HUES48 (cell line): ENCODE measurements around the gene PHRF1.

Source experiments
- H3K27ac ChIP-seq: one replicate; pipeline ENCODE4 v1.7.0; 2013; ENCODE audit warnings: low read depth, low read length, inconsistent platforms
- H3K27me3 ChIP-seq: 2 replicates; pipeline ENCODE4 v1.6.1; 2013; ENCODE audit warnings: mild to moderate bottlenecking, low read length; ENCODE audit not compliant: control insufficient read depth, insufficient read depth
- H3K36me3 ChIP-seq: 2 replicates; pipeline ENCODE4 v1.6.1; 2013; ENCODE audit warnings: low read length; ENCODE audit not compliant: control insufficient read depth, insufficient read depth
- H3K4me1 ChIP-seq: 2 replicates; pipeline ENCODE4 v1.6.1; 2013; ENCODE audit warnings: mild to moderate bottlenecking, low read length; ENCODE audit not compliant: control insufficient read depth, insufficient read depth
- H3K4me3 ChIP-seq: 2 replicates; pipeline ENCODE4 v1.5.1; 2013; ENCODE audit warnings: mild to moderate bottlenecking, low read depth, low read length
- H3K9ac ChIP-seq: 2 replicates; pipeline ENCODE4 v1.6.1; 2013; ENCODE audit warnings: mild to moderate bottlenecking, low read depth, low read length, moderate library complexity
- H3K9me3 ChIP-seq: 2 replicates; pipeline ENCODE4 v1.6.1; 2013; ENCODE audit warnings: low read length; ENCODE audit not compliant: control insufficient read depth, insufficient read depth

The PHRF1 gene

DNA sequence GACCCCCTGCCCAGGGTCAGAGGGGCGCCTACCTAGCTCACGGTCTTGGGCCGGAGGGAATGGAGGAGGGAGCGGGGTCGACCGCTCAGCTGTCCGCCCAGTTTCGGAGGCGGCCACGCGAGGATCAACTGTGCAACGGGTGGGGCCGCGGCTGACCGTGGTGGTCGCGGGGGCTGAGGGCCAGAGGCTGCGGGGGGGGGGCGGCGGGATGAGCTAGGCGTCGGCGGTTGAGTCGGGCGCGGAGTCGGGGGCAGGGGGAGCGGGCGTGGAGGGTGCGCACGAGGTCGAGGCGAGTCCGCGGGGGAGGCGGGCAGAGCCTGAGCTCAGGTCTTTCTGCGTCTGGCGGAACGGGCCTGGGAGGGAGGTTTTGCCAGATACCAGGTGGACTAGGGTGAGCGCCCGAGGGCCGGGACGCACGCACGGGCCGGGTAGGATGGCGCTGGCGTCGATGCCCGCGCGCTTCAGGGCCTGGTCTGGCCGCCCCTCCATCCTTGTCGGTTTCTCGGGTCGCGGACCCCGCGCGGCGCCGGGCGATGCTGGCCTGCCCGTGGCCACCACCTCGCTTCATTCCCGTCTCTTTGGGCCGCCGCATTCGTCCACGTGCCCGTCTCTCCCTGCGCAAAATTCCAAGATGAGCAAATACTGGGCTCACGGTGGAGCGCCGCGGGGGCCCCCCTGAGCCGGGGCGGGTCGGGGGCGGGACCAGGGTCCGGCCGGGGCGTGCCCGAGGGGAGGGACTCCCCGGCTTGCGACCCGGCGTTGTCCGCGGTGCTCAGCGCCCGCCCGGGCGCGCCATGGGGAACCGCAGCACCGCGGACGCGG lies 60.5 kb downstream of the PHRF1 start, which contains the start of gene DRD4:
TSS of gene DRD4 (plus strand) at position 759 of the 822 bp plus-strand sequence. CDS start at position 795, 36 bp downstream.
- peak within 1 kb of the TSS; percentile 60 for H3K4me3 ChIP-seq
- H3K36me3 ChIP-seq: no peaks in the 10 kb centered on the region
- H3K27ac ChIP-seq: peak within 1 kb of the TSS; percentile 96
- H3K9ac ChIP-seq: no peak within 1 kb of the TSS; the same call in none of the 2 replicates
- H3K27me3 ChIP-seq: peaks cover 62% of the 10 kb centered on the region
- H3K4me1 ChIP-seq: peaks cover 22% of the 10 kb centered on the region
- no peaks in the 10 kb centered on the region for H3K9me3 ChIP-seq

DNA sequence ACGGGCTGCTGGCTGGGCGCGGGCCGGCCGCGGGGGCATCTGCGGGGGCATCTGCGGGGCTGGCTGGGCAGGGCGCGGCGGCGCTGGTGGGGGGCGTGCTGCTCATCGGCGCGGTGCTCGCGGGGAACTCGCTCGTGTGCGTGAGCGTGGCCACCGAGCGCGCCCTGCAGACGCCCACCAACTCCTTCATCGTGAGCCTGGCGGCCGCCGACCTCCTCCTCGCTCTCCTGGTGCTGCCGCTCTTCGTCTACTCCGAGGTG lies 61.0 kb downstream of the PHRF1 start:
- H3K4me3 ChIP-seq: peak overlapping the region; percentile 60
- H3K27me3 ChIP-seq: peaks cover 62% of the 10 kb centered on the region
- H3K4me1 ChIP-seq: peaks cover 22% of the 10 kb centered on the region

DNA sequence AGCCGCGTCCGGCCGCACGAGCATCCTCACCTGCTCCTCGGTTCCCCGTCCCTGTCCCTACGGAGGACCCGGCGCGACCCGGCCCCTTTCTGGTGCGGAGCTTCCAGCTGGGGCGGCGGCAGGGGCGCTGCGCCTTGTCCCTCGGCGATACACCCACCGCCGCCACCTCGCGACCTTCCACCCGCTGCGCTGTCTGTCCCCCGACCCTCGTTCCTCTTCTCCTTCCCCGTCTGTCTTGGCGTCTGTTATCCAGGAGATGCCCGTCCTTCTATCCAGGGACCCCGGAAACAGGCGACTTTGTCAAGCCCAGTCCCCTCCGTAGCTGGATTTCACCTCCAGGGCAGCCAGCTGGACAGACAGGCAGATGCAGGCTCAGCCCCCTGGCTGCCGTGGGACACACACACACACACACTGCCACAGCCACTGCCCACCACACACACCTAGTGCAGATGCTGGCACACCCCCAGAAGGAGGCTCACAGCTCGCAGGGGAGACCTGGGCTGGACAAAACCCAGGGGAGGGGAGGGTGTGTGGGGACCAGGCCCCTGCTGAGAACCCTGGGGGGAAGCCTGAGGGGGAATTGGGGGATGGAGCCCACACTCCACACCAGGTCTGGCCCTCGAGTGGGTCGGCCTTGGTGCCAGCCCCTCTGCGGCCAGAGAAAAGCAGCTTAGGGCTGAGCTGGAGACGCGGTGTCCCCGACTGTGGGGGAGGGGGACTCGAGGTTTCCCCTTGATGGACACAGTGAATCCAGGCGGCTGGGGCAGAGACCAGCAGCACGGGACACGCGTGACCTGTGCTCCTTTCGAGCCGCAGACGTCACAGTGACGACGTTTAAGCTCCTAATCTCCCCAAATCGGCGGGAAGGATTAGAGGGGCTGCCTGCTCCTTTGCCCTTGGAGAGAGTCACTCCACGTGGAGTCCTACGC lies 61.6 kb downstream of the PHRF1 start:
- Histone ChIP-seq H3K4me1 (peaks cover 22% of the 10 kb centered on the region), H3K9me3 (no peaks in the 10 kb centered on the region), H3K9ac (peak overlapping the region; percentile 20; the same call in 1 of the 2 replicates), H3K27me3 (peaks cover 62% of the 10 kb centered on the region), H3K36me3 (no peaks in the 10 kb centered on the region), H3K27ac (peak overlapping the region; percentile 96), H3K4me3 (peak overlapping the region; percentile 60)

More for the DNA sequence above, 61.0 kb downstream of the PHRF1 start:
- H3K9ac ChIP-seq: no peak overlapping the region; the same call in 1 of the 2 replicates
- no peaks in the 10 kb centered on the region for H3K36me3 ChIP-seq
- H3K27ac ChIP-seq: no peak overlapping the region
- H3K9me3 ChIP-seq: no peaks in the 10 kb centered on the region

DNA sequence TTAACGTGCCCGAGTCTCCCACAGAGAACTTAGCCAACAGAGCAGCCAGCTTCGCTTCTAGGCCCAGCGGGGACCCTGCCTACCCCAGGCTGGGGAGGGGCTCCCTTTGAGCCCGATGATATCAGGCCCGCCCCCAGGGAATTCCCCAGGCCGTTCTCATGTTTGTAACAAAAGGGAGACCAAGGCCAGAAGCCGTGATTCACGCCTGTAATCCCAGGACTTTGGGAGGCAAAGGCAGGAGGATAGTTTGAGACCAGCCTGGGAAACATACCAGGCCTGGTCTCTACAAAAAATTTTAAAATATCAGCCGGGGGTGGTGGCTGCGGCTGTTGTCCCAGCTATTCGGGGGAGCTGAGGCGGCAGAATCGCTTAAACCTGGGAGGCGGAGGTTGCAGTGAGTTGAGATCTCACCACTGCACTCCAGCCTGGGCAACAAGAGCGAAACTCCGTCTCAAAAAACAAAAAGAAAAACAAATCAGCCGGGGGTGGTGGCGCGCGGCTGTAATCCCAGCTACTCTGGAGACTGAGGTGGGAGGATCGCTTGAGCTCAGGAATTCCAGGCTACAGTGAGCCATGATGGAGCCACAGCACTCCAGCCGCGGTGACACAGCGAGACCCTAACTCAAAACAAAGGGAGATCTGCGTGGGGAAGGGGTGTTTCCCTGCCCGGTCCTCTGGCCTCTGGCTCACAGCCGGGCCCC lies 62.5 kb downstream of the PHRF1 start:
- peaks cover under 1% of the 10 kb centered on the region; the same call in 1 of the 2 replicates for H3K36me3 ChIP-seq
- H3K27ac ChIP-seq: peak overlapping the region; percentile 96
- H3K27me3 ChIP-seq: peaks cover 62% of the 10 kb centered on the region
- peak overlapping the region; percentile 60 for H3K4me3 ChIP-seq
- H3K9me3 ChIP-seq: no peaks in the 10 kb centered on the region
- peaks cover 22% of the 10 kb centered on the region for H3K4me1 ChIP-seq
- H3K9ac ChIP-seq: peak overlapping the region; percentile 75

DNA sequence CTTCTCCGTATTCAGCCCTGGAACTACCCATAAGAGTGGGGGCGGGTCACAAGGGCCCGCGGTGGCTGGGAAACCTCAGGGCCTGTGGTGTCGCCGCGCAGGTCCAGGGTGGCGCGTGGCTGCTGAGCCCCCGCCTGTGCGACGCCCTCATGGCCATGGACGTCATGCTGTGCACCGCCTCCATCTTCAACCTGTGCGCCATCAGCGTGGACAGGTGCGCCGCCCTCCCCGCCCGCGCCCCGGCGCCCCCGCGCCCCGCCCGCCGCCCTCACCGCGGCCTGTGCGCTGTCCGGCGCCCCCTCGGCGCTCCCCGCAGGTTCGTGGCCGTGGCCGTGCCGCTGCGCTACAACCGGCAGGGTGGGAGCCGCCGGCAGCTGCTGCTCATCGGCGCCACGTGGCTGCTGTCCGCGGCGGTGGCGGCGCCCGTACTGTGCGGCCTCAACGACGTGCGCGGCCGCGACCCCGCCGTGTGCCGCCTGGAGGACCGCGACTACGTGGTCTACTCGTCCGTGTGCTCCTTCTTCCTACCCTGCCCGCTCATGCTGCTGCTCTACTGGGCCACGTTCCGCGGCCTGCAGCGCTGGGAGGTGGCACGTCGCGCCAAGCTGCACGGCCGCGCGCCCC lies 63.2 kb downstream of the PHRF1 start:
- Histone ChIP-seq H3K27me3 (peaks cover 62% of the 10 kb centered on the region), H3K4me1 (peaks cover 22% of the 10 kb centered on the region), H3K27ac (peak overlapping the region; percentile 96), H3K36me3 (peaks cover 7% of the 10 kb centered on the region), H3K9ac (peak overlapping the region; percentile 75), H3K9me3 (no peaks in the 10 kb centered on the region), H3K4me3 (peak overlapping the region; percentile 60)

DNA sequence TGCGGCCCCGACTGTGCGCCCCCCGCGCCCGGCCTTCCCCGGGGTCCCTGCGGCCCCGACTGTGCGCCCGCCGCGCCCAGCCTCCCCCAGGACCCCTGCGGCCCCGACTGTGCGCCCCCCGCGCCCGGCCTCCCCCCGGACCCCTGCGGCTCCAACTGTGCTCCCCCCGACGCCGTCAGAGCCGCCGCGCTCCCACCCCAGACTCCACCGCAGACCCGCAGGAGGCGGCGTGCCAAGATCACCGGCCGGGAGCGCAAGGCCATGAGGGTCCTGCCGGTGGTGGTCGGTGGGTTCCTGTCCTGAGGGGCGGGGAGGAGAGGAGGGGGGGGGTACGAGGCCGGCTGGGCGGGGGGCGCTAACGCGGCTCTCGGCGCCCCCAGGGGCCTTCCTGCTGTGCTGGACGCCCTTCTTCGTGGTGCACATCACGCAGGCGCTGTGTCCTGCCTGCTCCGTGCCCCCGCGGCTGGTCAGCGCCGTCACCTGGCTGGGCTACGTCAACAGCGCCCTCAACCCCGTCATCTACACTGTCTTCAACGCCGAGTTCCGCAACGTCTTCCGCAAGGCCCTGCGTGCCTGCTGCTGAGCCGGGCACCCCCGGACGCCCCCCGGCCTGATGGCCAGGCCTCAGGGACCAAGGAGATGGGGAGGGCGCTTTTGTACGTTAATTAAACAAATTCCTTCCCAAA lies 63.9 kb downstream of the PHRF1 start:
- Histone ChIP-seq H3K36me3 (peaks cover 9% of the 10 kb centered on the region), H3K27me3 (peaks cover 56% of the 10 kb centered on the region), H3K4me1 (peaks cover 22% of the 10 kb centered on the region), H3K4me3 (no peak overlapping the region), H3K27ac (no peak overlapping the region), H3K9me3 (no peaks in the 10 kb centered on the region), H3K9ac (no peak overlapping the region)

DNA sequence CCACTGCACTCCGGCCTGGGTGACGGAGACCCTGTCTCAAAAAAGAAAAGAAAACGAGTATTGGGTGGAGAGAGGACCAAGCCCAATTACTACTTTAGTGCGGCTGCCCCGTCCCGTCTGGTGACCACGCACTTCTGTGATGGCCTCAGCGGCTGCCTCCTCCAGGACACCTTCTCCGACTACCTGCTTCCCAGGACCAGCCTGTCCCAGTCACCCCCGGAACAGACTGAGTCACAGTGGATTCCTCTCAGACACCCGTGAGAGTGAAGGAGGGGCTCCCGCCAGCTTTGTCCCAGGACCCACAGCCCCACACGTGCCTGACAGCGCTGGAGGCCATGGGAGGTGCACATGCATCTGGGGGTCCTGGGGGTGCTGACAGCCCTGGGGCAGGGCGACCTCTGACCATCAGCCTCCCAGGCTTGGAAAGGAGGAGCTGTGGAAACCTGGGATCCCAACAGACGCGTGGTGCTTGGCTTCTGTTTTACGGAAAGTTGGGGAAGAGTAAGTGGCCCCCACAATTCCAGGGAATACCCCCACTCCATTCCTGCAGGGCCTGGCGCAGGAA lies 65.6 kb downstream of the PHRF1 start:
- peaks cover 39% of the 10 kb centered on the region for H3K27me3 ChIP-seq
- no peaks in the 10 kb centered on the region for H3K9me3 ChIP-seq
- H3K27ac ChIP-seq: no peak overlapping the region
- peaks cover 9% of the 10 kb centered on the region for H3K36me3 ChIP-seq
- H3K4me1 ChIP-seq: peaks cover 19% of the 10 kb centered on the region
- no peak overlapping the region for H3K4me3 ChIP-seq
- no peak overlapping the region for H3K9ac ChIP-seq

DNA sequence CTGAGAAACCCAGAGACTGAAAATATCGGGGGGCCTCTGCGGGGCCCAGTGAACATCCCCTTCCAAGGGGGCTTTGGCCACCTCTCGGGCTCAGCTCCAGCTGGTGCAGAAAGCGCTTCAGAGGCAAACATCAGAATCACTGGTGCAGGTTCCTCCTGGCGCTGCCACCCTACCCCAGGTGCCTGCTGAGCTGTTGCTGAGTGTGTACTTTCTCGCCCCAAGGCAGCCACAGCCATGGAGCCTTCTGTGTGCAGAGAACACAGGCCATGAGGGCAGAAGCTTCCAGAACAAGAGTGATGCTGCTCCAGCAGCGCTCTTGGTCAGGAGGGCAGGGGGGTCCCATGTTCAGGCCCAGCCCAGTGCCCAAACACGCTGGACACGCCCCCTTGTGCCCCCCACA lies 67.1 kb downstream of the PHRF1 start:
- H3K36me3 ChIP-seq: peaks cover 9% of the 10 kb centered on the region
- peaks cover 25% of the 10 kb centered on the region for H3K27me3 ChIP-seq
- H3K9me3 ChIP-seq: no peaks in the 10 kb centered on the region
- no peak overlapping the region for H3K4me3 ChIP-seq
- no peak overlapping the region for H3K9ac ChIP-seq
- H3K27ac ChIP-seq: no peak overlapping the region
- peaks cover 10% of the 10 kb centered on the region for H3K4me1 ChIP-seq

DNA sequence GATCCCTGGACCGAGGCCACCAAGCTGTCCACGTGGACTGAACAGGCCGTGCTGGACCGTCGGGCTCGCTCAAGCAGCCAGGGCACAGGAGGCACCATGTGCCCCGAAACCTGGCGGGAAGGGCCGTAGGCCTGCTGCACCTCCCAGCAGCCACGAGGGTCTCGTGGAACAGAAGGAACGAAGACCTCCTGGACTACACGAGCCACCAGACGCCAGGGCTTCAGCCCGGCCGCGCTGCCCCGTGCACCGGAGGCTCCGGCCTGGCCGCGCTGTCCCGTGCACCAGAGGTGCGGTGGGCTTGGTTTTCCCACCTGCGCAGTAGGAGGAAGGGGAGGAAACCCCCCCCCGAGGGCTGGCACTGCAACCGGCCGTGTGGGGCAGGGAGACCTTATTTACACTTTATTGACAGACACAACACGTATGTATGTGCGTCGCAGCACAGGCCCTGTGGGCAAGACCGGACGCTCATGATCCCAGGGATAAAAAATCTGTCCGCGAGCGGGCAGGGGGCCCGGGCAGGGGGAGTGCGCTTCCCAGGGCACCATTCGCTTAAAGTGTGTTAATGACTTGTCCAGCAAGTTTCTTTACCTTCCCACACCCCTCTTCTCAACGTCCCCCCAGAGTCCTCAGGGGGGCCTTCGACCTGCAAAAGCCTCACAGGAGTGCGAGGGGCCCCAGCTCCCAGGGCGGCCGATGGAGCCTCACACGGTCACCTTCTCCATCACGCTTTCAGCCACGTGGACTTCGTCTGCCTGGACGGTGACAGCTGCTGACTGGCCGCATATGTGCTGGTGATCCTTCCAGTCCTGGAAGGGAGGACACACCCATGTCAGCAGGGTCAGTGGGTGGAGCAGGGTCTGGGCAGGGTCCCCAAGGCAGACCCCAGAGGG lies 67.8 kb downstream of the PHRF1 start:
- no peak overlapping the region for H3K4me3 ChIP-seq
- no peaks in the 10 kb centered on the region for H3K9me3 ChIP-seq
- no peak overlapping the region for H3K27ac ChIP-seq
- peaks cover 7% of the 10 kb centered on the region for H3K4me1 ChIP-seq
- no peak overlapping the region for H3K9ac ChIP-seq
- peaks cover 9% of the 10 kb centered on the region for H3K36me3 ChIP-seq
- peaks cover 17% of the 10 kb centered on the region for H3K27me3 ChIP-seq
